Panc1 (cell line): Measurements from ENCODE around the gene ADD1. TPM values are rescaled to one million over a fixed set of nuclear protein-coding genes. Genes with fewer than 3 reads are reported as not detected.

Experiments
- ATAC-seq: fragments of 200-7000 bp; cut with Tn5 transposase; 2 replicates; pipeline ENCODE4 v1.9.1; 2020; ENCODE audit warnings: mild to moderate bottlenecking, moderate library complexity
- BruUV-seq: library from RNA; stranded (reverse); fragments of 400-500 nt; replicated peaks from 2 replicates; lab custom pipeline; 2021; lab: Mats Ljungman, UMichigan
- CTCF ChIA-PET: fragments of 300-600 bp; sonication (Branson Sonifier 250); formaldehyde crosslinking; loops from one replicate; lab custom pipeline; 2022; ENCODE audit warnings: antibody characterized with exemption; lab: Charles Lee
- POLR2A ChIA-PET: fragments of 300-600 bp; sonication (Branson Sonifier 250); formaldehyde crosslinking; loops from one replicate; lab custom pipeline; 2022; ENCODE audit warnings: antibody characterized with exemption; lab: Charles Lee
- DNase-seq: peaks from one replicate; pipeline ENCODE4 v3.0.0-alpha.2; 2010; ENCODE audit warnings: low read depth, low spot score
- H3K27ac ChIP-seq: 2 replicates; pipeline ENCODE4 v1.5.1; 2011; ENCODE audit warnings: mild to moderate bottlenecking, low read length, inconsistent platforms
- H3K27me3 ChIP-seq: fragments of 200-500 bp; sonication (Bioruptor generic); 2 replicates; pipeline ENCODE4 v1.6.0; 2014; ENCODE audit warnings: low read length, inconsistent platforms; ENCODE audit not compliant: control insufficient read depth, insufficient read depth
- H3K36me3 ChIP-seq: fragments of 200-500 bp; sonication (Bioruptor generic); 2 replicates; pipeline ENCODE4 v1.5.1; 2014; ENCODE audit warnings: inconsistent platforms, mild to moderate bottlenecking, low read length, moderate library complexity; ENCODE audit not compliant: control insufficient read depth, insufficient read depth
- H3K4me1 ChIP-seq: 2 replicates; pipeline ENCODE4 v1.5.1; 2011; ENCODE audit warnings: inconsistent platforms, mild to moderate bottlenecking, low read length, moderate library complexity; ENCODE audit not compliant: control insufficient read depth, insufficient read depth
- H3K4me3 ChIP-seq, 2 experiments: 2 replicates each; pipeline ENCODE4 v1.5.1; 2011 to 2012; ENCODE audit warnings: low read depth in 2 of 2, low read length in 2 of 2, mild to moderate bottlenecking in 2 of 2, inconsistent platforms in 1 of 2, moderate library complexity in 1 of 2
- H3K9me3 ChIP-seq: fragments of 200-500 bp; sonication (Bioruptor generic); 2 replicates; pipeline ENCODE4 v1.5.1; 2014; ENCODE audit warnings: low read depth, mild to moderate bottlenecking, inconsistent platforms, low read length, moderate library complexity; ENCODE audit not compliant: control insufficient read depth, insufficient read depth
- POLR2AphosphoS5 ChIP-seq: IDR thresholded peaks from 2 replicates; pipeline ENCODE4 v1.6.1; 2012; ENCODE audit warnings: mild to moderate bottlenecking, low read depth, low read length, moderate library complexity
- SIN3A ChIP-seq: IDR thresholded peaks from 2 replicates; pipeline ENCODE4 v1.6.1; 2012; ENCODE audit warnings: low read depth, mild to moderate bottlenecking, low read length, moderate library complexity, borderline replicate concordance; ENCODE audit not compliant: insufficient read depth
- TCF7L2 ChIP-seq: IDR thresholded peaks from 2 replicates; pipeline ENCODE4 v1.6.1; 2011; ENCODE audit warnings: mild to moderate bottlenecking, low read depth, low read length, inconsistent platforms
- in situ Hi-C: cut with HindIII; loops from 2 replicates; pipeline ENCODE4 v1.10.0; 2016; ENCODE audit warnings: low sequenced_read_pairs, low pct_unique_long_range_greater_than_20kb
- intact Hi-C: fragments of 100-400 bp; cut with micrococcal nuclease; formaldehyde crosslinking; loops from one replicate; pipeline ENCODE4 v1.10.0; 2022; ENCODE audit not compliant: unreplicated experiment
- total RNA-seq: library from RNA; stranded (reverse); gene quantifications from one replicate; pipeline ENCODE4 v1.2.1, GENCODE V29; 2021; ENCODE audit not compliant: unreplicated experiment
- TF ChIP-seq, protein P1 (sequence below): fragments of 450-650 bp; IDR thresholded peaks from 2 replicates; pipeline ENCODE4 v1.5.1; 2017; ENCODE audit warnings: mild to moderate bottlenecking
- TF ChIP-seq, protein P2 (sequence below), 2 experiments: IDR thresholded peaks; 2 replicates each; pipeline ENCODE4 v1.6.1; 2011 to 2012; ENCODE audit warnings: low read depth in 2 of 2, control low read depth in 1 of 2, low read length in 1 of 2, mild to moderate bottlenecking in 1 of 2, moderate library complexity in 1 of 2; ENCODE audit not compliant: insufficient read depth in 1 of 2

The ADD1 gene
- total RNA-seq, 1 experiment from 2014 or later: 158 TPM

DNA sequence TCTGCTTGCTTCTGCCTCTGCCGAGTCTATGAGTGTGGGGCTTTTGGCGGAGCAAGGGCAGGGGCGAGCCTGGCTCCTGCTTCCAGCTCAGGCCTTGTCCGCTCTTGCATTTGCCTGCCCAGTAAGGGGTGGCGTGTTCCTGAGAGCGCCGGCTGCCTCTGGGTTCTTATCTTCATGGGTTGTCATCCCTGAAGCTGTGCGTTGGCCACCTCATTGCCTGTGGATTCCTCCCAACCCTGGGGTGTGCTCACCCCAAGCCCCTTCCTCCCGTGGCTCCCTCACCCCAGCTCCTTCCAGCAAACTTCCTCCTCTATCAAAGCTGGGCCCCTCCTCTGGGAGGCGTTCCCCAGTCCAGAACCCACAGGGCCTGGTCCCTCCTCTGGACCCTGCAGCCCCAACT lies 33.3 kb upstream of the ADD1 start:
- TF ChIP-seq, protein P1, sequence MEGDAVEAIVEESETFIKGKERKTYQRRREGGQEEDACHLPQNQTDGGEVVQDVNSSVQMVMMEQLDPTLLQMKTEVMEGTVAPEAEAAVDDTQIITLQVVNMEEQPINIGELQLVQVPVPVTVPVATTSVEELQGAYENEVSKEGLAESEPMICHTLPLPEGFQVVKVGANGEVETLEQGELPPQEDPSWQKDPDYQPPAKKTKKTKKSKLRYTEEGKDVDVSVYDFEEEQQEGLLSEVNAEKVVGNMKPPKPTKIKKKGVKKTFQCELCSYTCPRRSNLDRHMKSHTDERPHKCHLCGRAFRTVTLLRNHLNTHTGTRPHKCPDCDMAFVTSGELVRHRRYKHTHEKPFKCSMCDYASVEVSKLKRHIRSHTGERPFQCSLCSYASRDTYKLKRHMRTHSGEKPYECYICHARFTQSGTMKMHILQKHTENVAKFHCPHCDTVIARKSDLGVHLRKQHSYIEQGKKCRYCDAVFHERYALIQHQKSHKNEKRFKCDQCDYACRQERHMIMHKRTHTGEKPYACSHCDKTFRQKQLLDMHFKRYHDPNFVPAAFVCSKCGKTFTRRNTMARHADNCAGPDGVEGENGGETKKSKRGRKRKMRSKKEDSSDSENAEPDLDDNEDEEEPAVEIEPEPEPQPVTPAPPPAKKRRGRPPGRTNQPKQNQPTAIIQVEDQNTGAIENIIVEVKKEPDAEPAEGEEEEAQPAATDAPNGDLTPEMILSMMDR: no peak
- no peak for TF ChIP-seq SIN3A
- TF ChIP-seq, protein P2, sequence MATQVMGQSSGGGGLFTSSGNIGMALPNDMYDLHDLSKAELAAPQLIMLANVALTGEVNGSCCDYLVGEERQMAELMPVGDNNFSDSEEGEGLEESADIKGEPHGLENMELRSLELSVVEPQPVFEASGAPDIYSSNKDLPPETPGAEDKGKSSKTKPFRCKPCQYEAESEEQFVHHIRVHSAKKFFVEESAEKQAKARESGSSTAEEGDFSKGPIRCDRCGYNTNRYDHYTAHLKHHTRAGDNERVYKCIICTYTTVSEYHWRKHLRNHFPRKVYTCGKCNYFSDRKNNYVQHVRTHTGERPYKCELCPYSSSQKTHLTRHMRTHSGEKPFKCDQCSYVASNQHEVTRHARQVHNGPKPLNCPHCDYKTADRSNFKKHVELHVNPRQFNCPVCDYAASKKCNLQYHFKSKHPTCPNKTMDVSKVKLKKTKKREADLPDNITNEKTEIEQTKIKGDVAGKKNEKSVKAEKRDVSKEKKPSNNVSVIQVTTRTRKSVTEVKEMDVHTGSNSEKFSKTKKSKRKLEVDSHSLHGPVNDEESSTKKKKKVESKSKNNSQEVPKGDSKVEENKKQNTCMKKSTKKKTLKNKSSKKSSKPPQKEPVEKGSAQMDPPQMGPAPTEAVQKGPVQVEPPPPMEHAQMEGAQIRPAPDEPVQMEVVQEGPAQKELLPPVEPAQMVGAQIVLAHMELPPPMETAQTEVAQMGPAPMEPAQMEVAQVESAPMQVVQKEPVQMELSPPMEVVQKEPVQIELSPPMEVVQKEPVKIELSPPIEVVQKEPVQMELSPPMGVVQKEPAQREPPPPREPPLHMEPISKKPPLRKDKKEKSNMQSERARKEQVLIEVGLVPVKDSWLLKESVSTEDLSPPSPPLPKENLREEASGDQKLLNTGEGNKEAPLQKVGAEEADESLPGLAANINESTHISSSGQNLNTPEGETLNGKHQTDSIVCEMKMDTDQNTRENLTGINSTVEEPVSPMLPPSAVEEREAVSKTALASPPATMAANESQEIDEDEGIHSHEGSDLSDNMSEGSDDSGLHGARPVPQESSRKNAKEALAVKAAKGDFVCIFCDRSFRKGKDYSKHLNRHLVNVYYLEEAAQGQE (IDR thresholded peaks at IDR 0.05; ENCODE audit: insufficient read depth in 1 of 2, low read depth in 2 of 2, low read length in 1 of 2): no peak
- no peaks in the 10 kb centered on the region for H3K9me3 ChIP-seq
- no peak overlapping the region; the same call in 1 of the 2 replicates for H3K27ac ChIP-seq
- no TSS peak for BruUV-seq
- intact Hi-C loops: no loop called here
- ChIA-PET POLR2A (no interaction called here), CTCF (no interaction called here)
- in situ Hi-C loops: no loop called here
- H3K4me1 ChIP-seq: peaks cover 38% of the 10 kb centered on the region
- H3K4me3 ChIP-seq: no peak overlapping the region
- no peaks in the 10 kb centered on the region for H3K27me3 ChIP-seq
- ATAC-seq: no peak
- no peaks in the 10 kb centered on the region for H3K36me3 ChIP-seq
- no peak for DNase-seq

DNA sequence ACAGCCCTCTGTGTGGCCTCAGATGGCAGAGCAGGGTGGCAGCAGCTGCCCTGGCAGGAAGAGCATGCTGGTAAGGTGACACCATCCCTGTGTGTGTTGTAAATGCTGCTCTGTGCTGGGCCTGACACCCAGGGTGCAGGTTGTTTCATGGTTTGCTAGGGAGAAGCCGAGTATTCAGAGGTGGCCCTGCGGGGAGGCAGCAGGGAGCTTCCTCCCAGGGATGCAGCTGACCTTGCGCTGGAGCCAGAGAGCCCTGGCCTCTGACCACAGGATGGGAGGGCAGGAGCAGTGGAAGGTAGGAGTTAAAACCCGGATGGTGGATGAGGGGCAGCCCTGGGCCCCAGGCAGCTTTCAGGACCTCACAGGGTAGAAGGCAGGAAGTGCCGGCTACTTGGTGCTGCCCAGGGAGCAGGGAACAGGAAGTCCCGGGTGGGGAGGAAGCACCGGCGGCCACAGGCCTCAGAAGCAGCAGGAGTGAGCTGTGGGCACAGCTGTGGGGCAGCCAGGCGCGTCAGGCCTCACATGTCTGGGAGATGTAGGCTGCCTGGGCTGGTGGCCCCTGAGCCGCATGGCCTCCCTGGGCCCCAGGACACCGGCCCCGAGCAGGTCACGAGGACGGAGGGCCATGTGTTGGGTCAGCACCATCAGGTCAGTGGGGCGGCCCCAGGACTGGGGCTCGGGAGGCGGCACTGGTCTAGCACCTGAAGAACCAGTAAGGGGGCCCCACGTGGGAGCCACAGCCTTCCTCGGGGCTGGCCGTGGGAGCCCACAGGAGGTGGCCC lies 31.6 kb upstream of the ADD1 start:
- intact Hi-C loops: no loop called here
- Histone ChIP-seq H3K4me1 (peaks cover 38% of the 10 kb centered on the region), H3K27me3 (no peaks in the 10 kb centered on the region), H3K27ac (peak overlapping the region; percentile 72), H3K9me3 (no peaks in the 10 kb centered on the region), H3K36me3 (no peaks in the 10 kb centered on the region), H3K4me3 (no peak overlapping the region)
- TF ChIP-seq SIN3A (no peak), TCF7L2 (no peak), POLR2AphosphoS5 (no peak)
- TF ChIP-seq, protein P2 (IDR thresholded peaks at IDR 0.05; ENCODE audit: insufficient read depth in 1 of 2, low read depth in 2 of 2, low read length in 1 of 2): no peak
- TF ChIP-seq, protein P1: no peak
- in situ Hi-C loops: no loop called here
- ATAC-seq (peak; percentile 66), DNase-seq (no peak)
- POLR2A ChIA-PET: no interaction called here
- no TSS peak for BruUV-seq
- CTCF ChIA-PET: interaction anchor here (0.6 kb wide), 1 partner anchor 12 kb away, joined by 7 read pairs; no protein-coding TSS in a partner anchor
